ENCODE results near the gene TBC1D22A. TPM values are rescaled to one million over a fixed set of nuclear protein-coding genes. Genes with fewer than 3 reads are reported as not detected.

TBC1D22A gene
- total and polyA plus RNA-seq, 2 donors from 2014 or later = 24.6 to 39.4 TPM

DNA sequence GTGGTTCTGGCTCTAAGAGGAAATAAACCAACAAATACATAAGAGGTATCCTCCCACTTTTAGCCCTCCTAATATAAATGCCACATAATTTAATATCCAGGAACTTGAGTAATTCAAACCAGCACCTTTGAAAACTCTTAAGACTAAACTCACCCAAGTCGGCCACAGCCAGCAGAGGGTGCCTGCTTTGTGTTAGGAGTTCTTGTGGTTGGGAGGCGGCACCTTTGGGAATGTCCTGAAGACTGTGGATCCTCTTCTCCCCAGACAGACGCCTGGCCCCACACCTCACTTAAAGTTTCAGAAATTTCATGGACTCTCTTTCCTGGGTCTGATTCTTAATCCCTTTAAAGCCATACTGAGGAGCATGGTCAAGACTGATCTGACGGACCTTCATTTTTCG lies 169.0 kb downstream of the TBC1D22A start:
- TF ChIP-seq, protein P1, sequence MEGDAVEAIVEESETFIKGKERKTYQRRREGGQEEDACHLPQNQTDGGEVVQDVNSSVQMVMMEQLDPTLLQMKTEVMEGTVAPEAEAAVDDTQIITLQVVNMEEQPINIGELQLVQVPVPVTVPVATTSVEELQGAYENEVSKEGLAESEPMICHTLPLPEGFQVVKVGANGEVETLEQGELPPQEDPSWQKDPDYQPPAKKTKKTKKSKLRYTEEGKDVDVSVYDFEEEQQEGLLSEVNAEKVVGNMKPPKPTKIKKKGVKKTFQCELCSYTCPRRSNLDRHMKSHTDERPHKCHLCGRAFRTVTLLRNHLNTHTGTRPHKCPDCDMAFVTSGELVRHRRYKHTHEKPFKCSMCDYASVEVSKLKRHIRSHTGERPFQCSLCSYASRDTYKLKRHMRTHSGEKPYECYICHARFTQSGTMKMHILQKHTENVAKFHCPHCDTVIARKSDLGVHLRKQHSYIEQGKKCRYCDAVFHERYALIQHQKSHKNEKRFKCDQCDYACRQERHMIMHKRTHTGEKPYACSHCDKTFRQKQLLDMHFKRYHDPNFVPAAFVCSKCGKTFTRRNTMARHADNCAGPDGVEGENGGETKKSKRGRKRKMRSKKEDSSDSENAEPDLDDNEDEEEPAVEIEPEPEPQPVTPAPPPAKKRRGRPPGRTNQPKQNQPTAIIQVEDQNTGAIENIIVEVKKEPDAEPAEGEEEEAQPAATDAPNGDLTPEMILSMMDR (IDR thresholded peaks at IDR 0.05; ENCODE audit: borderline replicate concordance, extremely low read depth, insufficient read depth) = no peak
- no peak overlapping the region for H3K27ac ChIP-seq (ENCODE audit: low read depth in 2 of 2, low read length in 2 of 2)
- intact Hi-C loops (cut with DNase I) = no loop called here
- no peak overlapping the region for H3K9ac ChIP-seq (ENCODE audit: low read length in 3 of 3)
- H3K27me3 ChIP-seq (ENCODE audit: control insufficient read depth, insufficient read depth, low read length) = no peaks in the 10 kb centered on the region
- H3K4me1 ChIP-seq (ENCODE audit: control insufficient read depth in 2 of 3, insufficient read depth in 2 of 3, low read depth in 1 of 3, low read length in 3 of 3) = peaks cover 0 to 14% (median 12%) of the 10 kb centered on the region in 3 donors
- H3K9me3 ChIP-seq (ENCODE audit: control insufficient read depth in 2 of 3, insufficient read depth in 1 of 3, low read length in 3 of 3) = no peaks in the 10 kb centered on the region
- DNase-seq = no peak
- H3K36me3 ChIP-seq (ENCODE audit: control insufficient read depth in 2 of 3, insufficient read depth in 3 of 3, low read length in 3 of 3) = peaks cover 0 to 3% (median 2%) of the 10 kb centered on the region in 3 donors
- no peak for FAIRE-seq
- H3K4me3 ChIP-seq (ENCODE audit: low read length in 3 of 3) = no peak overlapping the region

DNA sequence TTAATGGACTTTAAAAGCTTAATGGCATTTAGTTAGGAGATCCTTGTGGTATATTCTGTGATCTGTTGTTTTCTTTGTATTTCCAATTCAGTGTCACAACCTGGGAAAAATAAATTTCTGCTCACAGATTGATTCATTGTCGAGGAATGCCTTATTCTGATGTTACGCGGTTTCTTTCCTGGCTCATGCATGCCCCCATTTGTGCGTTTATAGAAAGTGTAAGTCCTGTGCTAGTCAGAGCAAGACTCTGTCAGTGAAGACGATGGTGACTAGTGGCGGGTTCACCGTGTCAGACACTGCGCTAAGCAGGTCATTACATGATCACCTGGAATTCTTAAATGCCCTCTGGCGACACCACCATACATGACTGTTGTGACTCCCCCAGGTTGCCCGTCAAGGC lies 169.4 kb downstream of the TBC1D22A start:
- Histone ChIP-seq H3K27me3 (ENCODE audit: control insufficient read depth, insufficient read depth, low read length) (no peaks in the 10 kb centered on the region), H3K9me3 (ENCODE audit: control insufficient read depth in 2 of 3, insufficient read depth in 1 of 3, low read length in 3 of 3) (no peaks in the 10 kb centered on the region), H3K4me1 (ENCODE audit: control insufficient read depth in 2 of 3, insufficient read depth in 2 of 3, low read depth in 1 of 3, low read length in 3 of 3) (peaks cover 0 to 14% (median 12%) of the 10 kb centered on the region in 3 donors), H3K27ac (ENCODE audit: low read depth in 2 of 2, low read length in 2 of 2) (no peak overlapping the region), H3K9ac (ENCODE audit: low read length in 3 of 3) (no peak overlapping the region), H3K4me3 (ENCODE audit: low read length in 3 of 3) (no peak overlapping the region), H3K36me3 (ENCODE audit: control insufficient read depth in 2 of 3, insufficient read depth in 3 of 3, low read length in 3 of 3) (peaks cover 0 to 3% (median 2%) of the 10 kb centered on the region in 3 donors)
- TF ChIP-seq, protein P1 (IDR thresholded peaks at IDR 0.05; ENCODE audit: borderline replicate concordance, extremely low read depth, insufficient read depth) = no peak
- intact Hi-C loops (cut with DNase I) = no loop called here
- FAIRE-seq (no peak), DNase-seq (peak in 1 of 5 donors; percentile 49)

DNA sequence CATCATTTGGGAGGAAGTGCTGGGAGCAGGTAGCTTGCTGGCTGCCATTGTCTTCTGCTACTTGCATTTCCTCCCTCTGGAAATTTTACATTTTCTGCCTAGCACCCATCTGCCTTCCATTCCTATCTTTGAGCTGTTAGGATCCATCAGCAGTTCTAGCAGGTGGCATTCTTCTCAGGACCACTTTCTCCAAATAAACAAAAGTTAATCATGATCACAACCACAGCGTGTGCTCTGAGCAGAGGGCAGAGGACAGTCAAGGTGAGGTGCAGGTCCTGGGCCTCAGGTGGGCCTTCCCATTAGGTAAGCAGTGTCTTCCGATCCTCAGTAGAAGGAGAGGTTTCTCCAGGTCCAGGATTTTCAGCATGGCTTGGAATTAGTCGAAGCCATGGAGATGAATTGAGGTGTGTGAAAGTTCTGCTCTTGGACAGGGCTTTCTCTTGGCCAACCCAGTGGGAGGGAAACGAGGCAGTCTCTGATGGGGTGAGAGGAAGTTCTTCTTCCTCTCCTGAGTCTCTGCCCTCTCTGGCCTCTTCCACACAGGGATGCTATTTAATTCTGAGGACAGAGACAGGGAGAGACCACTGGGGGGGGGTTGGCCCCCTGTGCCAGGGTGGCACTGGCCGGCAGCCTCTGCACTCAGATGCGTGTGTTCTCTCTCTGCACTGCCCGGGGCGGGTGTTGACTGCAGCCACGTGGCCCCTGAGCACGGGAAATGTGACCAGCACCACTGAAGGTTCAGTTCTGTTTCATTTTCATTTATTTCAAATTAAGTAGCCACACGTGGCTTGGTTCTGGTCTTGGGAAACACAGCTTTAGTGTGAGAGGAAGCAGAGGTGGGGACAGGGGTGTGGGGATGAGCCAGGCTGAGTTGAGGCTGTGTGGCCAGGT lies 170.8 kb downstream of the TBC1D22A start:
- Histone ChIP-seq H3K9me3 (ENCODE audit: control insufficient read depth in 2 of 3, insufficient read depth in 1 of 3, low read length in 3 of 3) (no peaks in the 10 kb centered on the region), H3K27me3 (ENCODE audit: control insufficient read depth, insufficient read depth, low read length) (no peaks in the 10 kb centered on the region), H3K36me3 (ENCODE audit: control insufficient read depth in 2 of 3, insufficient read depth in 3 of 3, low read length in 3 of 3) (peaks cover 0 to 3% (median 0%) of the 10 kb centered on the region in 3 donors), H3K27ac (ENCODE audit: low read depth in 2 of 2, low read length in 2 of 2) (no peak overlapping the region), H3K4me1 (ENCODE audit: control insufficient read depth in 2 of 3, insufficient read depth in 2 of 3, low read depth in 1 of 3, low read length in 3 of 3) (peaks cover 0 to 14% (median 12%) of the 10 kb centered on the region in 3 donors), H3K4me3 (ENCODE audit: low read length in 3 of 3) (no peak overlapping the region), H3K9ac (ENCODE audit: low read length in 3 of 3) (no peak overlapping the region)
- TF ChIP-seq, protein P1 (IDR thresholded peaks at IDR 0.05; ENCODE audit: borderline replicate concordance, extremely low read depth, insufficient read depth) = no peak
- FAIRE-seq (no peak), DNase-seq (no peak)
- intact Hi-C loops (cut with DNase I) = no loop called here
